AG09309 (cell line): ENCODE measurements around the gene CCR5.

Experiments
- DNase-seq: peaks from one replicate; pipeline ENCODE4 v3.0.0-alpha.2; 2010; ENCODE audit warnings: low read depth
- H3K4me3 ChIP-seq: 2 replicates; pipeline ENCODE4 v1.5.1; 2011; ENCODE audit warnings: mild to moderate bottlenecking, low read depth, low read length, moderate library complexity; ENCODE audit not compliant: control insufficient read depth
- CTCF ChIP-seq: IDR thresholded peaks from 2 replicates; pipeline ENCODE4 v1.5.1; 2011; ENCODE audit warnings: mild to moderate bottlenecking, low read depth, low read length, inconsistent platforms; ENCODE audit not compliant: insufficient read depth, control insufficient read depth; ENCODE audit errors: missing control alignments

CCR5 gene

DNA sequence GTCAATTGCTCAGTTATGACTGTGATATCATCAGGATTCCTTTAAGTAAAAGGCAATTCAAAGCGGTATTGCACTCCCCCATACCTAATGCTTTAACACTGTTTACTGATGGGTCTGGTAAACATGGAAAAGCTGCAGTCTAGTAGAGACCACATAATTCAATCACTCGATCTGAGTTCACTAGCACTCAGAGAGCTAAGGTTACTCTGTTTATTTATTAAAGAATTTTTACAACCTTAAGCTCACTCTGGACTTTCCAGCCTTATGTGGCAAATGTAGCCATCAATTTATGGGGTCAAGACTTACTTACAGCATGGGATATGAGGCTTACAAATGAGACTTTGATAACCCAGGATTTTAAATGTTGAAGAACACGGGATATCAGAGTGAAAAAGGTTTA lies 35.2 kb upstream of the CCR5 start:
- no peak for TF ChIP-seq CTCF
- DNase-seq, result no peak
- H3K4me3 ChIP-seq, result no peak overlapping the region

GRCh38 chr3:46337911-46338310 lies 32.8 kb upstream of the CCR5 start:
- no peak for DNase-seq
- no peak for TF ChIP-seq CTCF
- H3K4me3 ChIP-seq, result no peak overlapping the region

- DNase-seq, result no peak
- TF ChIP-seq CTCF, result no peak
Measured at GRCh38 chr3:46338840-46339239, 31.9 kb upstream of the CCR5 start.

GRCh38 chr3:46344476-46344875 lies 26.3 kb upstream of the CCR5 start:
- no peak for TF ChIP-seq CTCF
- DNase-seq, result no peak
- no peak overlapping the region for H3K4me3 ChIP-seq

More at GRCh38 chr3:46338840-46339239, 31.9 kb upstream of the CCR5 start:
- H3K4me3 ChIP-seq, result no peak overlapping the region

DNA sequence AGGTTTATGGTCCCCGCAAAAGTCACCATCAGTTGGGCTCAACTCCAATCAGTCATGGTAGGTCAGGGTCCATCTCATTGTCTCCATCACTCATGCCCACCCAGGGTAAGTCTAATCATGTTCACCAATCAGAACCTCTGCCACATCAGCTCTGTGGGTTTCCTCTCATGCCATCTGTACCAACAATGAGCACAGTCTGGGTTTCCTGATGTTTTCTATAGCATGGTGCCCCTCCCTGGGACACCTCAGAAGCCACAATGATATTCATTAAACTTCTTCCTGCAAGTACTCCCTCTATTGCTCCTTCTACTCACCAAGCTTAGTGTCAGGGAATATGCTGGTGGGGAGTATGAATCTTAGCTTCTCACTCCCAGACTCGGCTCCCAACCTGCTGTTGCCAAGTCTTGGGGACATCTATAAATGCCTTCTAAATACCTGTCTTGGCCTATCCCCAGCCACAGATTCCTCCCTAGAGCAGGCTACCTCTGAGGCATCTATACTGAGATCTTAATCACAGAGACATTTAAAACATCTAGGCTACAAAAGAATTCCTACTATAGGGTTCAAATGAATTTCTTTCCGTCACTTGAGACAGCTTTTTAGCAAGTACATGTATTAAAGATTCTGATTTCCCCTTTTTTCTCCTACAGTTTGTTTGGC lies 21.8 kb upstream of the CCR5 start:
- H3K4me3 ChIP-seq, result no peak overlapping the region
- no peak for TF ChIP-seq CTCF
- DNase-seq, result no peak

DNA sequence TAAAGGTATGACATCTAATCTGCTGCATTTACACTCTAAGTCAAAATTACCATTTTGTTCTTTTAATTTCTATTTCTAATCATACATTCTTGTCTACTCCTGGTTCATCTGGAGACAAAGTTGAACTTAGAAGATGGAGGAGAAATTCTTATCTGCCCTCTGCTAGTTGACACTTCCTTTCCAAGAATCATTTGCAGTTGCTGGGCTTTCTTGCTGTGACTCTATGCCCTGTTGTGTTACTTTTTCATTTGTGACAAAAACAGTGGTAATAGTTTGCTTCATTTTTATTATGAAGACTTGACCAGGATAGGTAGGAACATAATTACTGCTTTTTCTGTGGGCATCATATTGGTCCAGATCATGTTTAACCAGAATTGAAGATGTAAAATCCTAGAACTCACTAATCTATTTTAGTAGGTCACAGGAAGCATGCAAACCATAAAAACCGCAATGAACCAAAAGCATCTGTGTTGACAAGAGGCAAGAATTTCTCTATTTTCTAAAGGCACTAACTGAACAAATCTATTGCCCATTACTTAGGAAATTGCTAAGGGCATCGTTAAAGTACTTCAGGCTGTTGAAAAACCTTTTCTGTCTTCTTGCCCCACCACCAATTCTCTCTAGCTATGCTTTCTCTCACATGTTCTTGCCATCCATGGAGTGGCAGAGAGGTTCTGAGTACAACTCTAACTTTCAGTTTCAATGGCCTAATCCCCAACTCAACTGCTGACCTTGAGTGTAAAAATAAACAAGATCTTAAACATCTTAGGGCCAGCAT lies 21.1 kb upstream of the CCR5 start:
- no peak for DNase-seq
- H3K4me3 ChIP-seq, result no peak overlapping the region
- no peak for TF ChIP-seq CTCF
